ENCODE data around the gene IPO11.

IPO11 gene

GRCh38 chr5:62576570-62577170 is 164.1 kb downstream of the IPO11 start:
- H3K4me3 ChIP-seq (ENCODE audit: low read length in 2 of 2) = no peak overlapping the region
- H3K9me3 ChIP-seq (ENCODE audit: control insufficient read depth in 2 of 2, low read length in 2 of 2) = no peaks in the 10 kb centered on the region
- H3K27me3 ChIP-seq (ENCODE audit: control insufficient read depth in 2 of 2, insufficient read depth in 2 of 2, low read length in 2 of 2) = no peaks in the 10 kb centered on the region
- no peak overlapping the region for H3K9ac ChIP-seq (ENCODE audit: low read depth in 1 of 2, low read length in 2 of 2)
- no peaks in the 10 kb centered on the region for H3K4me1 ChIP-seq (ENCODE audit: control insufficient read depth in 2 of 2, insufficient read depth in 2 of 2, low read length in 2 of 2)
- peaks cover 0 to 5% of the 10 kb centered on the region in 2 donors for H3K36me3 ChIP-seq (ENCODE audit: control insufficient read depth in 2 of 2, insufficient read depth in 2 of 2, low read length in 2 of 2)
- H3K27ac ChIP-seq (ENCODE audit: low read depth in 2 of 2, low read length in 2 of 2) = no peak overlapping the region

GRCh38 chr5:62577488-62577887 is 164.9 kb downstream of the IPO11 start:
- no peak overlapping the region for H3K9ac ChIP-seq (ENCODE audit: low read depth in 1 of 2, low read length in 2 of 2)
- H3K4me3 ChIP-seq (ENCODE audit: low read length in 2 of 2) = no peak overlapping the region
- H3K9me3 ChIP-seq (ENCODE audit: control insufficient read depth in 2 of 2, low read length in 2 of 2) = no peaks in the 10 kb centered on the region
- H3K4me1 ChIP-seq (ENCODE audit: control insufficient read depth in 2 of 2, insufficient read depth in 2 of 2, low read length in 2 of 2) = no peaks in the 10 kb centered on the region
- H3K27me3 ChIP-seq (ENCODE audit: control insufficient read depth in 2 of 2, insufficient read depth in 2 of 2, low read length in 2 of 2) = no peaks in the 10 kb centered on the region
- peaks cover 0 to 5% of the 10 kb centered on the region in 2 donors for H3K36me3 ChIP-seq (ENCODE audit: control insufficient read depth in 2 of 2, insufficient read depth in 2 of 2, low read length in 2 of 2)
- H3K27ac ChIP-seq (ENCODE audit: low read depth in 2 of 2, low read length in 2 of 2) = no peak overlapping the region

GRCh38 chr5:62578540-62578939 is 166.0 kb downstream of the IPO11 start, which contains the start of gene LRRC70:
LRRC70 (plus strand) TSS chr5:62578819; CDS start chr5:62579439, 620 bp downstream.
- no peak within 1 kb of the TSS for H3K4me3 ChIP-seq (ENCODE audit: low read length in 2 of 2)
- no peaks in the 10 kb centered on the region for H3K4me1 ChIP-seq (ENCODE audit: control insufficient read depth in 2 of 2, insufficient read depth in 2 of 2, low read length in 2 of 2)
- H3K27ac ChIP-seq (ENCODE audit: low read depth in 2 of 2, low read length in 2 of 2) = no peak within 1 kb of the TSS
- H3K27me3 ChIP-seq (ENCODE audit: control insufficient read depth in 2 of 2, insufficient read depth in 2 of 2, low read length in 2 of 2) = no peaks in the 10 kb centered on the region
- H3K9me3 ChIP-seq (ENCODE audit: control insufficient read depth in 2 of 2, low read length in 2 of 2) = no peaks in the 10 kb centered on the region
- peaks cover 0 to 5% of the 10 kb centered on the region in 2 donors for H3K36me3 ChIP-seq (ENCODE audit: control insufficient read depth in 2 of 2, insufficient read depth in 2 of 2, low read length in 2 of 2)
- H3K9ac ChIP-seq (ENCODE audit: low read depth in 1 of 2, low read length in 2 of 2) = no peak within 1 kb of the TSS

GRCh38 chr5:62579761-62580160 is 167.2 kb downstream of the IPO11 start:
- no peaks in the 10 kb centered on the region for H3K4me1 ChIP-seq (ENCODE audit: control insufficient read depth in 2 of 2, insufficient read depth in 2 of 2, low read length in 2 of 2)
- no peaks in the 10 kb centered on the region for H3K27me3 ChIP-seq (ENCODE audit: control insufficient read depth in 2 of 2, insufficient read depth in 2 of 2, low read length in 2 of 2)
- no peak overlapping the region for H3K4me3 ChIP-seq (ENCODE audit: low read length in 2 of 2)
- H3K27ac ChIP-seq (ENCODE audit: low read depth in 2 of 2, low read length in 2 of 2) = no peak overlapping the region
- H3K36me3 ChIP-seq (ENCODE audit: control insufficient read depth in 2 of 2, insufficient read depth in 2 of 2, low read length in 2 of 2) = peaks cover 0 to 5% of the 10 kb centered on the region in 2 donors
- no peak overlapping the region for H3K9ac ChIP-seq (ENCODE audit: low read depth in 1 of 2, low read length in 2 of 2)
- H3K9me3 ChIP-seq (ENCODE audit: control insufficient read depth in 2 of 2, low read length in 2 of 2) = no peaks in the 10 kb centered on the region

- Histone ChIP-seq H3K9me3 (ENCODE audit: control insufficient read depth in 2 of 2, low read length in 2 of 2) (no peaks in the 10 kb centered on the region), H3K27me3 (ENCODE audit: control insufficient read depth in 2 of 2, insufficient read depth in 2 of 2, low read length in 2 of 2) (no peaks in the 10 kb centered on the region), H3K9ac (ENCODE audit: low read depth in 1 of 2, low read length in 2 of 2) (no peak overlapping the region), H3K27ac (ENCODE audit: low read depth in 2 of 2, low read length in 2 of 2) (no peak overlapping the region), H3K4me1 (ENCODE audit: control insufficient read depth in 2 of 2, insufficient read depth in 2 of 2, low read length in 2 of 2) (no peaks in the 10 kb centered on the region), H3K36me3 (ENCODE audit: control insufficient read depth in 2 of 2, insufficient read depth in 2 of 2, low read length in 2 of 2) (peaks cover 0 to 5% of the 10 kb centered on the region in 2 donors), H3K4me3 (ENCODE audit: low read length in 2 of 2) (no peak overlapping the region)
Observed at GRCh38 chr5:62581836-62582597, 169.5 kb downstream of the IPO11 start.

GRCh38 chr5:62584391-62584790 is 171.8 kb downstream of the IPO11 start:
- no peak overlapping the region for H3K9ac ChIP-seq (ENCODE audit: low read depth in 1 of 2, low read length in 2 of 2)
- no peaks in the 10 kb centered on the region for H3K4me1 ChIP-seq (ENCODE audit: control insufficient read depth in 2 of 2, insufficient read depth in 2 of 2, low read length in 2 of 2)
- no peaks in the 10 kb centered on the region for H3K9me3 ChIP-seq (ENCODE audit: control insufficient read depth in 2 of 2, low read length in 2 of 2)
- no peak overlapping the region for H3K27ac ChIP-seq (ENCODE audit: low read depth in 2 of 2, low read length in 2 of 2)
- H3K27me3 ChIP-seq (ENCODE audit: control insufficient read depth in 2 of 2, insufficient read depth in 2 of 2, low read length in 2 of 2) = no peaks in the 10 kb centered on the region
- no peak overlapping the region for H3K4me3 ChIP-seq (ENCODE audit: low read length in 2 of 2)
- H3K36me3 ChIP-seq (ENCODE audit: control insufficient read depth in 2 of 2, insufficient read depth in 2 of 2, low read length in 2 of 2) = peaks cover 0 to 5% of the 10 kb centered on the region in 2 donors

- Histone ChIP-seq H3K4me1 (ENCODE audit: control insufficient read depth in 2 of 2, insufficient read depth in 2 of 2, low read length in 2 of 2) (no peaks in the 10 kb centered on the region), H3K27ac (ENCODE audit: low read depth in 2 of 2, low read length in 2 of 2) (no peak overlapping the region), H3K9me3 (ENCODE audit: control insufficient read depth in 2 of 2, low read length in 2 of 2) (no peaks in the 10 kb centered on the region), H3K9ac (ENCODE audit: low read depth in 1 of 2, low read length in 2 of 2) (no peak overlapping the region), H3K4me3 (ENCODE audit: low read length in 2 of 2) (no peak overlapping the region), H3K36me3 (ENCODE audit: control insufficient read depth in 2 of 2, insufficient read depth in 2 of 2, low read length in 2 of 2) (peaks cover 0 to 4% of the 10 kb centered on the region in 2 donors), H3K27me3 (ENCODE audit: control insufficient read depth in 2 of 2, insufficient read depth in 2 of 2, low read length in 2 of 2) (no peaks in the 10 kb centered on the region)
Observed at GRCh38 chr5:62585306-62585705, 172.7 kb downstream of the IPO11 start.

GRCh38 chr5:62585751-62586150 is 173.2 kb downstream of the IPO11 start:
- no peaks in the 10 kb centered on the region for H3K9me3 ChIP-seq (ENCODE audit: control insufficient read depth in 2 of 2, low read length in 2 of 2)
- no peak overlapping the region for H3K4me3 ChIP-seq (ENCODE audit: low read length in 2 of 2)
- no peaks in the 10 kb centered on the region for H3K27me3 ChIP-seq (ENCODE audit: control insufficient read depth in 2 of 2, insufficient read depth in 2 of 2, low read length in 2 of 2)
- H3K9ac ChIP-seq (ENCODE audit: low read depth in 1 of 2, low read length in 2 of 2) = no peak overlapping the region
- no peaks in the 10 kb centered on the region for H3K4me1 ChIP-seq (ENCODE audit: control insufficient read depth in 2 of 2, insufficient read depth in 2 of 2, low read length in 2 of 2)
- no peaks in the 10 kb centered on the region for H3K36me3 ChIP-seq (ENCODE audit: control insufficient read depth in 2 of 2, insufficient read depth in 2 of 2, low read length in 2 of 2)
- no peak overlapping the region for H3K27ac ChIP-seq (ENCODE audit: low read depth in 2 of 2, low read length in 2 of 2)

- peaks cover under 1 to 4% of the 10 kb centered on the region in 2 donors for H3K36me3 ChIP-seq (ENCODE audit: control insufficient read depth in 2 of 2, insufficient read depth in 2 of 2, low read length in 2 of 2)
- H3K4me3 ChIP-seq (ENCODE audit: low read length in 2 of 2) = no peak overlapping the region
- H3K9ac ChIP-seq (ENCODE audit: low read depth in 1 of 2, low read length in 2 of 2) = no peak overlapping the region
- H3K4me1 ChIP-seq (ENCODE audit: control insufficient read depth in 2 of 2, insufficient read depth in 2 of 2, low read length in 2 of 2) = no peaks in the 10 kb centered on the region
- no peak overlapping the region for H3K27ac ChIP-seq (ENCODE audit: low read depth in 2 of 2, low read length in 2 of 2)
- no peaks in the 10 kb centered on the region for H3K9me3 ChIP-seq (ENCODE audit: control insufficient read depth in 2 of 2, low read length in 2 of 2)
- no peaks in the 10 kb centered on the region for H3K27me3 ChIP-seq (ENCODE audit: control insufficient read depth in 2 of 2, insufficient read depth in 2 of 2, low read length in 2 of 2)
Observed at GRCh38 chr5:62587737-62588136, 175.2 kb downstream of the IPO11 start.

GRCh38 chr5:62588668-62589067 is 176.1 kb downstream of the IPO11 start:
- Histone ChIP-seq H3K4me3 (ENCODE audit: low read length in 2 of 2) (no peak overlapping the region), H3K27me3 (ENCODE audit: control insufficient read depth in 2 of 2, insufficient read depth in 2 of 2, low read length in 2 of 2) (no peaks in the 10 kb centered on the region), H3K9me3 (ENCODE audit: control insufficient read depth in 2 of 2, low read length in 2 of 2) (no peaks in the 10 kb centered on the region), H3K36me3 (ENCODE audit: control insufficient read depth in 2 of 2, insufficient read depth in 2 of 2, low read length in 2 of 2) (peaks cover 4% of the 10 kb centered on the region in 2 donors), H3K9ac (ENCODE audit: low read depth in 1 of 2, low read length in 2 of 2) (no peak overlapping the region), H3K4me1 (ENCODE audit: control insufficient read depth in 2 of 2, insufficient read depth in 2 of 2, low read length in 2 of 2) (no peaks in the 10 kb centered on the region), H3K27ac (ENCODE audit: low read depth in 2 of 2, low read length in 2 of 2) (no peak overlapping the region)
